Measurements from ENCODE around the gene PKD2L2.
"Not testable (repeated sequence)": the region's sequence is repeated elsewhere in the genome, so short reads cannot be mapped to it uniquely, and the experiment has no call there.

Gene PKD2L2

DNA sequence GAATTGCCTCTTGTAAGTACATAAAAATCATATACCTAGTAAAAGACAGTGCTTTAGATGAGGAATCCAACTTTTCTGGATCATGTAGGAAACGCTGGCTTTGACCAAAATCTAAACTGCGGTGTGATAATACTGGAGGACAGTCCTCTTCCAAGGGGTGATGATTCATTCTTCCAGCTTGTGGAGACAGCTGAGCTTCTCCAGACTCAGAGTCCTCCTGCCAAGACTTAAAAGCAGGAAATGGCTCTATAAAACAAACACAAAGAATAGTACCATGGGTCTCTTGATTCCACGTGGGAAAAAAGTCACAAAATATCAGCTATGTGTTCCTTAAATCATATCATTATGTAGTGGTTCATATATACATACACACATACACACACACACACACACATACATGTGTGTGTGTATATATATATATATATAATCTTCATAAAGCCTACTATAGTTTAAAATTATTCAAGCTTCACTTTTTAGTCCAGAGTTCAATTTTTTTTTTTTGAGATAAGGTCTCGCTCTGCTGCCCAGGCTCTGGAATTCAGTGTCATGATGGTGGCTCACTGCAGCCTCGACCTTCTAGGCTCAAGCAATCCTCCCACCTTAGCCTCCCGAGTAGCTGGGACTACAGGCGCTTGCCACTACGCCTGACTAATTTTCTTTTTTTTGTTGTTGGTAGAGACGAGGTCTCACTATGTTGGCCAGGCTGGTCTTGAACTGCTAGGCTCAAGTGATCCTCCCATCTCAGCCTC, 65.0 kb downstream of the PKD2L2 start:
- no peak for DNase-seq (ENCODE audit: low read depth in 2 of 2, low spot score in 1 of 2)

DNA sequence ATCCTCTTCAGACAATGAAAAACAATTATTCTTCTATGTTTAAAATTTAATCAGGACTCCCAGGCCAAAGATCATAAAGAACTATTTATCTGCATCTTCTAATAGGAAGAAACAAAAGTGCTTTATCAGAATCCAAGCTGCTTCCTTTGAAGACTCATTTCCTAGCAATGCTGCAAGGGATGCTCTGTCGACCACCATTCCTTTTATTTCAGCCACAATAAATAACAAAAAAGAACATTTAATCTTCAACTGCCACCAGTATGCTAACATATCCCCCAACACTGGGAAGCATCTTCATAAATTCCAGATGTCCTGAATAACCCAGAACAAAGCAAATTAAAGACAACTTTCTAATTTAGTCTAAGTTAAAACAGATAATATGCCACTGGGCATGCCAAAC, 68.7 kb downstream of the PKD2L2 start:
- DNase-seq (ENCODE audit: low read depth in 2 of 2, low spot score in 1 of 2): no peak

DNA sequence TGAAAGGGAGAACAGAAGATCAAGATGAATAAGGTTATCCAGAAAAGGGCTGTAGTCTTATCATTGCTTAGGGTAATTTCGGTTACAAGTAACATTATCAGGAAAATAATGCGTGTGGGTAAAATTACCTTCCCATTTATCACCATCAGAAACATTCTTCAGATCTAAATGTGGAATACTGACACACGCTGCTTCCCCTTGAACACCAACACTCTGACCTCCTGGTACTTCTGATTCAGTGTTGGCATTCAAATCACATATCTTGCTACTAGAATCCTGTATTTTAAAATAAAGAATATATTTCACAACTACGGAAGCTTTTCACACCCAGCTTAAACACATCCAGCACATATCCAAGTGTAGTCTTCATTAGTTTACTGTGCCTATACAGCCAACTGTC, 70.2 kb downstream of the PKD2L2 start:
- DNase-seq (ENCODE audit: low read depth in 2 of 2, low spot score in 1 of 2): no peak

DNA sequence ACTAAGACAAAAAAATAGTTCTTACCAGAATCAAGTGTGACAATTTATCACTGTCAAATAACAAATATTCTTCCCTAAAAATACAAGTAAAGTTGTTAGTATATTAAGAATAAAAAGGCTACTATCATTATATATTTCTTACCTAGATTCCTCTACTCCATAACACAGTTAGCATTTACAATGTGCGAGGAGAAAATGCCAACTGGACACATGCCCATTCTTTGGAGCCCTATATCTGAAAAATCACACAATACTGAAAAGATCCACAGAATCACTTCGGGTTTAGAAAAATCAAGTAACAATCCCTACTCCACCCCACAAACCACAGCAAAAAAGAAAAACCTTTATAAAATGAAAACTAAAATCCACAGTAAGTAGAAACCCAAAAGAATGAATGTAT, 70.9 kb downstream of the PKD2L2 start:
- no peak for DNase-seq (ENCODE audit: low read depth in 2 of 2, low spot score in 1 of 2)

DNA sequence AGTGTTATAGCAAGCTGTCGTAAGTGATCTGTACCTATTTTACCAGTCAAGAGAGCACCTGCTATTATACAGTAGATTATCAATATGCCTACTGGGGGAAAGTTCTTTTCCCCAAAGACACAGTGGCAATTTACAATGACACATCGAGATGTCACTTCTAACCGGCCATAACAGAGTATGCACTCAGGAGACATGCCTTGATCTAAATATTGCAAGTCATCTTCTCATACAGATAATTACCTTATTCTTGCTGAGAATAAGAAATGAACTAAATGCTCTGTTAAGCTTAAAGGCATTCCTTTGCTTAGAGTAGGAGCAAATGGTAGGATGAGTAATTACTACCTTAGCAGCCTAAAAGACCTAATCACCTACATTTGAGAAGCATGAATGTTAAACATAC, 71.6 kb downstream of the PKD2L2 start:
- DNase-seq (ENCODE audit: low read depth in 2 of 2, low spot score in 1 of 2): no peak

DNA sequence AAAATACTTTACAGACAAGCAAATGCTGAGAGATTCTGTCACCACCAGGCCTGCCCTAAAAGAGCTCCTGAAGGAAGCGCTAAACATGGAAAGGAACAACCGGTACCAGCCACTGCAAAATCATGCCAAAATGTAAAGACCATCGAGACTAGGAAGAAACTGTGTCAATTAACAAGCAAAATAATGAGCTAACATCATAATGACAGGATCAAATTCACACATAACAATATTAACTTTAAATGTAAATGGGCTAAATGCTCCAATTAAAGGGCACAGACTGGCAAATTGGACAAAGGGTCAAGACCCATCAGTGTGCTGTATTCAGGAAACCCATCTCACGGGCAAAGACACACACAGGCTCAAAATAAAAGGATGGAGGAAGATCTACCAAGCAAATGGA, 81.1 kb downstream of the PKD2L2 start:
- DNase-seq (ENCODE audit: low read depth in 2 of 2, low spot score in 1 of 2): not testable (repeated sequence)

DNA sequence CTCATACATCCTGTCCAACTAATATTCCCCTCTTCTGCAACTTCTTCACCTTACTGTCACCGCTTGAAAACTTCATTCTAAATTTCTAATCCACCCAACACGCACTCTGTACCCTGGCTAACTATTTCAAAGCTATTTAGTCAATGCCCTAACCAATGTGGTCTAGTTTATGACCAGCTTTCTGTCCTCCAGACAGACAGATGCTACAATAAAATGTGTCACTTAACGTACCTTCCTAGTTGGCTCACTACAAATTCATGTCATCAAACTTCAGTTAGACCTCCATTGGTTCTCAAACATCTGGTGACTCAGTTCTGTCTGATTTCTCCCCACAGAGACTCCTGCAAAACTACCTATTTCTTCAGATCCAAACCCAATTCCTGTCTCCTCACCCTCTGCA, 86.0 kb downstream of the PKD2L2 start:
- no peak for DNase-seq (ENCODE audit: low read depth in 2 of 2, low spot score in 1 of 2)

DNA sequence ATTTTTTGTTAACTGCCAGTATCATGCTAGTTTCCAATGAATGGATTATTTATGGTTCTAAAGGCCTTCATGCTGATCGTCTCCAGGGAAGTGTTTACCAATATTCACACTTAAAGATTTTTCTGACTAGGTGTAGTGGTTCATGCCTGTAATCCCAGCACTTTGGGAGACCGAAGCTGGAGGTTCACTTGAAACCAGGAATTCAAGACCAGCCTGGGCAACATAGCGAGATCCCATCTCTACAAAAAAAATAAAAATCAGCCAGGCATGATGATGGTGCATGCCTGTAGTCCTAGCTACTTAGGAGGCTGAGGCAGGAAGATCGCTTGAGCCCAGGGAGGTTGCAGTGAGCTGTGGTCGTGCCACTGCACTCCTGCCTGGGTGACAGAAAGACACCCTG, 100.2 kb downstream of the PKD2L2 start:
- DNase-seq (ENCODE audit: low read depth in 2 of 2, low spot score in 1 of 2): no peak

Measured in stimulated activated CD8-positive, alpha-beta memory T cell treated with anti-CD3 and anti-CD28 coated beads, Interleukin-4, amount 100 ng/mL, for 4 hours (primary cell).